Measurements from ENCODE around the gene CNGA3. TPM values are rescaled to one million over a fixed set of nuclear protein-coding genes. Genes with fewer than 3 reads are reported as not detected.
A peak's percentile ranks its signal among the peaks of the same experiment; 100 is the strongest.

Gene CNGA3
- total RNA-seq, 1 experiment from 2014 or later, result not detected

DNA sequence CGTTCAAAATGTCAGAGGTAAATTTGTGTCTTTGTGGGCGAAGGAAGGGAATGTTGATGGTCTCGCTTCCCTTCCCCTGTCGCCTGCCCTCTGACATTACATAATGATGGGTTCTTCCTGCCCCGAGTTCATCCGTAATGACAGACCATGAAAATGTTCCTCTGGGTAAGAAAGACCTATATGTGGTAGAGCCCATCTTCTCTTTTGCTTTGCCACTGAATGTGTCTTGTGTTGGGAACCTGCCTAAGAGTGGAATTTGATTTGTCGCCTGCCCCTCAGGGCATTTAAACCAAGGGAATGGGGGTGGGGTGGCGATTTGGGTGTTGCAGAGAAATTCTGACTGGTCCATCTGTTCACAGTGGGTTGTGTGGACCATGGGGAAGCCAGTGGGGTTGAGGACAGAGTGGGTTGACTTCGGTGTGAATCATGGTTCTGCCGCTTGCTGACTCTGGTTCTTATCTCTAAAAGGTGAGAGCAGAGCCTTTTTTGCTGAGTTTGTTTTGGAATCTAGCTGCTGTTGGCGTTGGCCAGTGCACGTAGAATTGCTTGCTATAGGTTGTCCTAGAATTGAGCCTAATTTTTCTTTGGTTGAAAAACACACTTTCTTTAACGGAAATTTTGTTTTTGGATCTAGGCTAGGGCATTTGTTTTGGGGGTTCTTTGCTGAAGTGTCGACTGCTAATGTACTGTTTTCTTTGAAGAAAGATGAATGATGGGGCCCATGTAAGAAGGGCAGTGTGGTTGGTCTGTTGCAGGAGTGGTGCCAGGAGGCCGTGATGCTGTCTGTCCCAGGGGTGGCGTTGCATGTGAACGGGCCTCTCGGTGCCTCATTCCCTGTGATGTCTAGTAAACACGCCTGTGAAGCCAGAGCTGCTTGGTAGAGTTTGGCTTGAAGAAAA lies 99.7 kb downstream of the CNGA3 start:
- H3K9me2 ChIP-seq (replicated peaks; ENCODE audit: low read length), result no peaks in the 10 kb centered on the region
- H3K4me1 ChIP-seq (ENCODE audit: insufficient read depth, low read length), result peaks cover 22% of the 10 kb centered on the region
- ChIA-PET POLR2A (ENCODE audit: unreplicated experiment) (no interaction called here), CTCF (no interaction called here)
- peak overlapping the region; percentile 18 for H2AFZ ChIP-seq (ENCODE audit: low read length)
- peak overlapping the region; percentile 75 for H3K9ac ChIP-seq (ENCODE audit: low read length)
- peak; percentile 21 for DNase-seq
- H4K20me1 ChIP-seq (ENCODE audit: low read length), result peaks cover 33% of the 10 kb centered on the region
- H3K27ac ChIP-seq (ENCODE audit: low read length), result no peak overlapping the region
- BruUV-seq (replicated peaks), result TSS peak; percentile 57
- peaks cover 58% of the 10 kb centered on the region for H3K79me2 ChIP-seq (ENCODE audit: low read length)
- H3K27me3 ChIP-seq (ENCODE audit: low read length), result no peaks in the 10 kb centered on the region
- H3F3A ChIP-seq (ENCODE audit: low read length, unreplicated experiment), result no peaks in the 10 kb centered on the region
- TF ChIP-seq, protein P1, sequence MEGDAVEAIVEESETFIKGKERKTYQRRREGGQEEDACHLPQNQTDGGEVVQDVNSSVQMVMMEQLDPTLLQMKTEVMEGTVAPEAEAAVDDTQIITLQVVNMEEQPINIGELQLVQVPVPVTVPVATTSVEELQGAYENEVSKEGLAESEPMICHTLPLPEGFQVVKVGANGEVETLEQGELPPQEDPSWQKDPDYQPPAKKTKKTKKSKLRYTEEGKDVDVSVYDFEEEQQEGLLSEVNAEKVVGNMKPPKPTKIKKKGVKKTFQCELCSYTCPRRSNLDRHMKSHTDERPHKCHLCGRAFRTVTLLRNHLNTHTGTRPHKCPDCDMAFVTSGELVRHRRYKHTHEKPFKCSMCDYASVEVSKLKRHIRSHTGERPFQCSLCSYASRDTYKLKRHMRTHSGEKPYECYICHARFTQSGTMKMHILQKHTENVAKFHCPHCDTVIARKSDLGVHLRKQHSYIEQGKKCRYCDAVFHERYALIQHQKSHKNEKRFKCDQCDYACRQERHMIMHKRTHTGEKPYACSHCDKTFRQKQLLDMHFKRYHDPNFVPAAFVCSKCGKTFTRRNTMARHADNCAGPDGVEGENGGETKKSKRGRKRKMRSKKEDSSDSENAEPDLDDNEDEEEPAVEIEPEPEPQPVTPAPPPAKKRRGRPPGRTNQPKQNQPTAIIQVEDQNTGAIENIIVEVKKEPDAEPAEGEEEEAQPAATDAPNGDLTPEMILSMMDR (conservative IDR thresholded peaks at IDR 0.05; ENCODE audit: low read depth, low read length), result no peak
- TF ChIP-seq EZH2 (IDR thresholded peaks at IDR 0.05; ENCODE audit: low read length, unreplicated experiment) (no peak), EZH2phosphoT487 (IDR thresholded peaks at IDR 0.05; ENCODE audit: borderline replicate concordance, low read length) (no peak)
- H3K4me3 ChIP-seq (ENCODE audit: low read length), result peak overlapping the region; percentile 85
- no peaks in the 10 kb centered on the region for H3K36me3 ChIP-seq (ENCODE audit: low read depth, low read length)
- intact Hi-C loops (cut with micrococcal nuclease), result loop anchor here (10.0 kb wide), 1 partner anchor 159 kb away; the partner anchor contains the start of genes COA5 and UNC50
- H3K9me3 ChIP-seq (ENCODE audit: low read length), result no peaks in the 10 kb centered on the region
- peak overlapping the region; percentile 94 for H3K4me2 ChIP-seq (ENCODE audit: low read length)
- no peak; the same call in 1 of the 2 replicates for ATAC-seq

DNA sequence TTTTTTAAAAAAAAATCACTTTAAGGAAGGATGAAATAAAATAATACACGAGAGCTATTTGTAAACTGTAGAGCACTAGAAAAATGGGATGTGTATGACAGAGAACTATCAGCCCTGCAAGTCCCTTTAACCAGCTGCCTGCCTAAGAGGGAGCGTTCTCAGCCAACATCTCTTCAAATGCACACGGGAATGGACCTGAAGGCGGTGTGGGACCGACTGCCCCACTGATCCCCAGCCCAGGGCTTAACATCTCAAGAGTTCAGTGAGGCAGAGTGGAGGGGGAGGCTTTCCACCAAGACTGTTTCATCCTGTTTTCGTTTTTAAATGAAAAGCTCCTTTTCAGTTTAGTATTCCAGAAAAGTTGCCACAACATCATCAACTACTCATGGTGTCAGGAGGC lies 100.6 kb downstream of the CNGA3 start:
- Histone ChIP-seq H3K4me2 (ENCODE audit: low read length) (peak overlapping the region; percentile 94), H3K4me3 (ENCODE audit: low read length) (peak overlapping the region; percentile 85; the same call in 1 of the 2 replicates), H3K36me3 (ENCODE audit: low read depth, low read length) (no peaks in the 10 kb centered on the region), H3K9me3 (ENCODE audit: low read length) (no peaks in the 10 kb centered on the region), H3K9ac (ENCODE audit: low read length) (no peak overlapping the region), H4K20me1 (ENCODE audit: low read length) (peaks cover 33% of the 10 kb centered on the region), H2AFZ (ENCODE audit: low read length) (no peak overlapping the region), H3K27ac (ENCODE audit: low read length) (no peak overlapping the region), H3F3A (ENCODE audit: low read length, unreplicated experiment) (no peaks in the 10 kb centered on the region), H3K4me1 (ENCODE audit: insufficient read depth, low read length) (peaks cover 22% of the 10 kb centered on the region), H3K9me2 (replicated peaks; ENCODE audit: low read length) (no peaks in the 10 kb centered on the region), H3K27me3 (ENCODE audit: low read length) (no peaks in the 10 kb centered on the region), H3K79me2 (ENCODE audit: low read length) (peaks cover 67% of the 10 kb centered on the region)
- no peak for TF ChIP-seq EZH2phosphoT487 (IDR thresholded peaks at IDR 0.05; ENCODE audit: borderline replicate concordance, low read length)
- TF ChIP-seq, protein P1 (conservative IDR thresholded peaks at IDR 0.05; ENCODE audit: low read depth, low read length), result no peak
- intact Hi-C loops (cut with micrococcal nuclease), result loop anchor here (10.0 kb wide), 1 partner anchor 158 kb away; the partner anchor contains the start of genes COA5 and UNC50
- no peak for ATAC-seq
- no peak for DNase-seq
- ChIA-PET POLR2A (ENCODE audit: unreplicated experiment) (no interaction called here), CTCF (no interaction called here)
- no TSS peak for BruUV-seq (replicated peaks)

Other genes starting within 250 kb of the CNGA3 start
- gene INPP4A, start 98.4 kb downstream of the CNGA3 start, total RNA-seq (2014; rRNA removed), result 23.4 and 28.6 TPM in 2 replicates

All from PC-3 (cell line).